ENCODE results near the gene MYO10.

MYO10 gene

GRCh38 chr5:16791904-16792597, 144.0 kb downstream of the MYO10 start:
- in situ Hi-C loops (cut with HindIII; ENCODE audit: low sequenced_read_pairs), result no loop called here
- TF ChIP-seq CTCF (IDR thresholded peaks at IDR 0.05; ENCODE audit: low read depth, low read length), result no peak
- no peak overlapping the region for H3K4me3 ChIP-seq (ENCODE audit: low read depth, low read length)
- no peak for DNase-seq (ENCODE audit: low read depth, low spot score)

- in situ Hi-C loops (cut with HindIII; ENCODE audit: low sequenced_read_pairs), result no loop called here
- DNase-seq (ENCODE audit: low read depth, low spot score), result peak; percentile 77
- peak; percentile 51 for TF ChIP-seq CTCF (IDR thresholded peaks at IDR 0.05; ENCODE audit: low read depth, low read length)
These were observed 144.9 kb downstream of the MYO10 start for GRCh38 chr5:16791036-16791705.

GRCh38 chr5:16788957-16789356, 147.1 kb downstream of the MYO10 start:
- no peak for DNase-seq (ENCODE audit: low read depth, low spot score)
- no peak for TF ChIP-seq CTCF (IDR thresholded peaks at IDR 0.05; ENCODE audit: low read depth, low read length)
- H3K4me3 ChIP-seq (ENCODE audit: low read depth, low read length), result no peak overlapping the region
- in situ Hi-C loops (cut with HindIII; ENCODE audit: low sequenced_read_pairs), result no loop called here

More at GRCh38 chr5:16791036-16791705, 144.9 kb downstream of the MYO10 start:
- H3K4me3 ChIP-seq (ENCODE audit: low read depth, low read length), result no peak overlapping the region

GRCh38 chr5:16787278-16787677, 148.8 kb downstream of the MYO10 start:
- no peak for TF ChIP-seq CTCF (IDR thresholded peaks at IDR 0.05; ENCODE audit: low read depth, low read length)
- no peak overlapping the region for H3K4me3 ChIP-seq (ENCODE audit: low read depth, low read length)
- peak; percentile 54 for DNase-seq (ENCODE audit: low read depth, low spot score)
- in situ Hi-C loops (cut with HindIII; ENCODE audit: low sequenced_read_pairs), result no loop called here

GRCh38 chr5:16784843-16785791, 151.0 kb downstream of the MYO10 start:
- H3K4me3 ChIP-seq (ENCODE audit: low read depth, low read length), result no peak overlapping the region
- DNase-seq (ENCODE audit: low read depth, low spot score), result no peak
- in situ Hi-C loops (cut with HindIII; ENCODE audit: low sequenced_read_pairs), result no loop called here
- no peak for TF ChIP-seq CTCF (IDR thresholded peaks at IDR 0.05; ENCODE audit: low read depth, low read length)

GRCh38 chr5:16784088-16784487, 152.0 kb downstream of the MYO10 start:
- no peak overlapping the region for H3K4me3 ChIP-seq (ENCODE audit: low read depth, low read length)
- TF ChIP-seq CTCF (IDR thresholded peaks at IDR 0.05; ENCODE audit: low read depth, low read length), result no peak
- DNase-seq (ENCODE audit: low read depth, low spot score), result peak; percentile 76
- in situ Hi-C loops (cut with HindIII; ENCODE audit: low sequenced_read_pairs), result no loop called here
